Measurements from ENCODE around the gene ATXN1.

ATXN1 gene

DNA sequence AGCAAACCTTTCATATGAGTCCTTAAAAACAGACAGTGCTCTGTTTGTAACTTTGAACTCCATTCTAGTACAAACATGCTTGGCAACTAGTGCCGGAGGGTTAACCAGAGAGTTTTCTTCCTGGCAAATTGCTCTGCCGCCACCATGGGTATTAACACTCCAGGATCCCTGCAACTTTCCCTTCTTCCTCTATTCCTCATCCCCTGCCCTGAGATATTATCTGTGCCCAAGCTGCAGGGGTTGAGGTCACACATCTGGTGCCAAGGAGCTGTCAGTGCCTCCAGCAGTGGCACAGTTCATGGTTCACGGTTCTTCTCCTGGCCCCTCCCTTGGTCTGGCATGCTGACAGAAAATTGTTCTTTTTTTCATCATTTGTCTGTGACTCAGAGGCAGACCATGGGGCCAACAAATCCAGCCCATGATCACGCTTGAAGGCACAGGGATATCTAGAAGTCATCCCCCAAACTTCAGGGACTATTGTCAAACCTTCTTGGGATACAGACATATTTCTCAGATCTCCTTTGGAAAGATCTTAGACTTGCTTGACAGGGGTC is 77.5 kb downstream of the ATXN1 start:
- H3K4me2 ChIP-seq (ENCODE audit: low read depth, low read length, poor library complexity, severe bottlenecking), result no peak overlapping the region

DNA sequence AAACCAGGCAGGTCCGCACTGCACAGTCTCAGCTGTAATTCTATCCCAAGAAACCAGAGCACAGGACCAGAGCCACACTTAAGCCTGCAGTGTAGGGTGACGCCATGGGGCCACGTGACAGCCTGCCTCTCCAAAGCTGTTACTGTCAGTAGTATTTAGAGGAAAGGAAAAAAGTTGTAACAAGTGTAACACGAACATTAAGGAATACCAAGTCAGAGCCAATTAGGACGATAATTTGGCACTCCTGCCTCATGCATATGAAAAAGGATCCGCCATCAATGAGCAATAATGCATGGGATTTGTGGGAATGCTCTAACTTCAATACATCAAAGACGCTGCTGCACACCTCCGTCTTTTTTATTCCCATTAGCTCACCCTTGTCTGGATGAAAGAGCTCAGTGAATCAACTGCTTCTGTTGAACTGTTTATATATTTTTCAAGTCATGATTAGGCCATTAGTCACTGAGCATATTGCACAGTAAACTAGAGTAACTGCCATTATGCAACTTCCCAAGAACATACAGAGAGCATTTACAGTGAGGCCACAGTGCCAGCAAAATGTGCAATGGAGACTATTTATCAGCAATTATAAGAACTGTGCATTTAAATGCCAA is 79.9 kb downstream of the ATXN1 start:
- H3K9me2 ChIP-seq (replicated peaks; ENCODE audit: insufficient read depth, low read length), result no peaks in the 10 kb centered on the region
- H3K27ac ChIP-seq (ENCODE audit: low read depth, low read length), result no peak overlapping the region
- H3F3A ChIP-seq (ENCODE audit: insufficient read depth), result no peaks in the 10 kb centered on the region
- no peak overlapping the region for H3K9ac ChIP-seq (ENCODE audit: low read length)
- H3K4me3 ChIP-seq (ENCODE audit: insufficient read depth, low read length, poor library complexity, severe bottlenecking), result no peak overlapping the region
- no peaks in the 10 kb centered on the region for H3K27me3 ChIP-seq (ENCODE audit: low read length)
- no peak overlapping the region for H2AFZ ChIP-seq (ENCODE audit: low read depth, low read length, severe bottlenecking)
- no peaks in the 10 kb centered on the region for H3K79me2 ChIP-seq (ENCODE audit: insufficient read depth, low read length)
- no peak overlapping the region for H3K4me2 ChIP-seq (ENCODE audit: low read depth, low read length, poor library complexity, severe bottlenecking)
- no peaks in the 10 kb centered on the region; the same call in 1 of the 2 replicates for H3K36me3 ChIP-seq (ENCODE audit: low read length)
- no peaks in the 10 kb centered on the region; the same call in 1 of the 2 replicates for H4K20me1 ChIP-seq (ENCODE audit: low read depth, low read length)
- TF ChIP-seq EZH2phosphoT487 (conservative IDR thresholded peaks at IDR 0.05; ENCODE audit: low read length), result no peak
- H3K9me3 ChIP-seq (ENCODE audit: insufficient read depth, low read length), result no peaks in the 10 kb centered on the region

More for the DNA sequence above, 77.5 kb downstream of the ATXN1 start:
- no peak overlapping the region for H3K9ac ChIP-seq (ENCODE audit: low read length)
- TF ChIP-seq EZH2phosphoT487 (conservative IDR thresholded peaks at IDR 0.05; ENCODE audit: low read length), result no peak
- TF ChIP-seq, protein P1, sequence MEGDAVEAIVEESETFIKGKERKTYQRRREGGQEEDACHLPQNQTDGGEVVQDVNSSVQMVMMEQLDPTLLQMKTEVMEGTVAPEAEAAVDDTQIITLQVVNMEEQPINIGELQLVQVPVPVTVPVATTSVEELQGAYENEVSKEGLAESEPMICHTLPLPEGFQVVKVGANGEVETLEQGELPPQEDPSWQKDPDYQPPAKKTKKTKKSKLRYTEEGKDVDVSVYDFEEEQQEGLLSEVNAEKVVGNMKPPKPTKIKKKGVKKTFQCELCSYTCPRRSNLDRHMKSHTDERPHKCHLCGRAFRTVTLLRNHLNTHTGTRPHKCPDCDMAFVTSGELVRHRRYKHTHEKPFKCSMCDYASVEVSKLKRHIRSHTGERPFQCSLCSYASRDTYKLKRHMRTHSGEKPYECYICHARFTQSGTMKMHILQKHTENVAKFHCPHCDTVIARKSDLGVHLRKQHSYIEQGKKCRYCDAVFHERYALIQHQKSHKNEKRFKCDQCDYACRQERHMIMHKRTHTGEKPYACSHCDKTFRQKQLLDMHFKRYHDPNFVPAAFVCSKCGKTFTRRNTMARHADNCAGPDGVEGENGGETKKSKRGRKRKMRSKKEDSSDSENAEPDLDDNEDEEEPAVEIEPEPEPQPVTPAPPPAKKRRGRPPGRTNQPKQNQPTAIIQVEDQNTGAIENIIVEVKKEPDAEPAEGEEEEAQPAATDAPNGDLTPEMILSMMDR (IDR thresholded peaks at IDR 0.05; ENCODE audit: insufficient read depth, low read length, poor library complexity, severe bottlenecking), result no peak
- no peak overlapping the region for H3K4me3 ChIP-seq (ENCODE audit: insufficient read depth, low read length, poor library complexity, severe bottlenecking)
- H3K79me2 ChIP-seq (ENCODE audit: insufficient read depth, low read length), result no peaks in the 10 kb centered on the region
- no peaks in the 10 kb centered on the region for H3F3A ChIP-seq (ENCODE audit: insufficient read depth)
- H3K27me3 ChIP-seq (ENCODE audit: low read length), result no peaks in the 10 kb centered on the region
- no peaks in the 10 kb centered on the region; the same call in 1 of the 2 replicates for H4K20me1 ChIP-seq (ENCODE audit: low read depth, low read length)
- no peak overlapping the region for H3K27ac ChIP-seq (ENCODE audit: low read depth, low read length)
- no peaks in the 10 kb centered on the region for H3K9me2 ChIP-seq (replicated peaks; ENCODE audit: insufficient read depth, low read length)
- no peaks in the 10 kb centered on the region for H3K9me3 ChIP-seq (ENCODE audit: insufficient read depth, low read length)
- no peaks in the 10 kb centered on the region; the same call in 1 of the 2 replicates for H3K36me3 ChIP-seq (ENCODE audit: low read length)
- no peak overlapping the region for H2AFZ ChIP-seq (ENCODE audit: low read depth, low read length, severe bottlenecking)

DNA sequence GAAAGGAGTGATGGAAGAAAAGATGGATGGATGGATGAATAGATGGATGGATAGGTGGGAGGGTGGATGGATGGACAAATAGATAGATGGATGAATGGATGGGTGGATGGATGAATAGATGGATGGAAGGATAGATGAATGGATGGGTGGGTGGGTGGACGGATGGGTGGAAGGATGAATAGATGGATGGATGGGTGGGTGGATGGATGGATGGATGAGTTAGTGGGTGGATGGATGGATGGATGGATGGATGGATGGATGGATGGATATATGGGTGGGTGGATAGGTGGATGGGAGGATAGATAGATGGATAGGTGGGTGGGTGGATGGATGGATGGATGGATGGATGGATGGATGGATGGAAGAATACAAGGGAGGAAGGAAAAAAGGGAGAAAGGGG is 82.2 kb downstream of the ATXN1 start:
- no peaks in the 10 kb centered on the region for H4K20me1 ChIP-seq (ENCODE audit: low read depth, low read length)
- no peaks in the 10 kb centered on the region for H3K9me3 ChIP-seq (ENCODE audit: insufficient read depth, low read length)
- no peak overlapping the region for H3K27ac ChIP-seq (ENCODE audit: low read depth, low read length)

More for the DNA sequence above, 82.2 kb downstream of the ATXN1 start:
- no peaks in the 10 kb centered on the region for H3K36me3 ChIP-seq (ENCODE audit: low read length)
- H3K4me3 ChIP-seq (ENCODE audit: insufficient read depth, low read length, poor library complexity, severe bottlenecking), result no peak overlapping the region
- no peak overlapping the region for H3K9ac ChIP-seq (ENCODE audit: low read length)
- no peak overlapping the region for H2AFZ ChIP-seq (ENCODE audit: low read depth, low read length, severe bottlenecking)
- H3K79me2 ChIP-seq (ENCODE audit: insufficient read depth, low read length), result no peaks in the 10 kb centered on the region
- H3K4me2 ChIP-seq (ENCODE audit: low read depth, low read length, poor library complexity, severe bottlenecking), result no peak overlapping the region
- H3K9me2 ChIP-seq (replicated peaks; ENCODE audit: insufficient read depth, low read length), result no peaks in the 10 kb centered on the region
- TF ChIP-seq, protein P1 (IDR thresholded peaks at IDR 0.05; ENCODE audit: insufficient read depth, low read length, poor library complexity, severe bottlenecking), result no peak
- TF ChIP-seq EZH2phosphoT487 (conservative IDR thresholded peaks at IDR 0.05; ENCODE audit: low read length), result no peak
- H3K27me3 ChIP-seq (ENCODE audit: low read length), result no peaks in the 10 kb centered on the region
- H3F3A ChIP-seq (ENCODE audit: insufficient read depth), result no peaks in the 10 kb centered on the region
